Gastrocnemius medialis (tissue), 4 donors: ENCODE data around the gene MDGA2.

Source experiments
- CTCF ChIP-seq, 5 experiments: fragments of 450-650 bp in 3 of 5; fragments of 200-600 bp in 2 of 5; sonication (generic) in 2 of 5; IDR thresholded peaks in 4 of 5; conservative IDR thresholded peaks in 1 of 5; 1 replicate in 4 of 5; 2 replicates in 1 of 5; pipeline ENCODE4 v1.5.1; 2016 to 2019; ENCODE audit warnings: antibody characterized with exemption in 5 of 5, mild to moderate bottlenecking in 3 of 5, moderate library complexity in 3 of 5
- POLR2A ChIP-seq, 2 donors: fragments of 450-650 bp; IDR thresholded peaks; one replicate each; pipeline ENCODE4 v1.6.1; 2017; ENCODE audit warnings: antibody characterized with exemption in 2 of 2, mild to moderate bottlenecking in 2 of 2, moderate library complexity in 2 of 2

- TF ChIP-seq CTCF (IDR thresholded peaks at IDR 0.05 in 4 of 5, conservative IDR thresholded peaks at IDR 0.05 in 1 of 5): no peak
- no peak for TF ChIP-seq POLR2A (IDR thresholded peaks at IDR 0.05)
These were observed 373.3 kb downstream of the MDGA2 start for GRCh38 chr14:47302121-47302520.
